GM12875 (cell line): Measurements from ENCODE around the gene TULP4.
"Not testable (repeated sequence)": the region's sequence is repeated elsewhere in the genome, so short reads cannot be mapped to it uniquely, and the experiment has no call there.

Experiments used
- H3K4me3 ChIP-seq: one replicate; pipeline ENCODE4 v1.5.1; 2011; ENCODE audit warnings: low read depth, low read length, control low read depth
- TF ChIP-seq, protein P1 (sequence below): IDR thresholded peaks from 2 replicates; pipeline ENCODE4 v1.5.1; 2011; ENCODE audit warnings: low read depth, mild to moderate bottlenecking, control low read depth, inconsistent platforms, low read length, moderate library complexity, borderline replicate concordance; ENCODE audit not compliant: insufficient read depth

Gene TULP4

DNA sequence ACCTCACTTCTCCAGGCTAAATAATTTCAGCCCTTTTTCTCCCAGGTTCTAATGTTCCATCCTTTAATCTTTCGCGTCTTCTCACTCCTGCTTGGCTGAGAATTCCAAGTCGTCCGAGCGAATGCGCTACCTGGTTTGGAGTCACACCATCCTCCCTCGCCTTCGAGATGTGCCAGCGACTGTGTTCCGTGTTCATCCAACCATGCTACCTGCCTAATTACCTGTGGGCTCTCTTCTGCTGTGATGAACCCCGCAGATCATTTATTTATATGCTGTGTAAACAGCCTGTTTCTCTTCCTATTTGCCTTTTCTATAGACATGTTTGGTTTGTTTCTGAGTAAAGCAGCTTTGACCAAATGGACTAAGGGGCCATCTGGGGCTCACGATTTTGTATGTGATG, 164.1 kb downstream of the TULP4 start:
- TF ChIP-seq, protein P1, sequence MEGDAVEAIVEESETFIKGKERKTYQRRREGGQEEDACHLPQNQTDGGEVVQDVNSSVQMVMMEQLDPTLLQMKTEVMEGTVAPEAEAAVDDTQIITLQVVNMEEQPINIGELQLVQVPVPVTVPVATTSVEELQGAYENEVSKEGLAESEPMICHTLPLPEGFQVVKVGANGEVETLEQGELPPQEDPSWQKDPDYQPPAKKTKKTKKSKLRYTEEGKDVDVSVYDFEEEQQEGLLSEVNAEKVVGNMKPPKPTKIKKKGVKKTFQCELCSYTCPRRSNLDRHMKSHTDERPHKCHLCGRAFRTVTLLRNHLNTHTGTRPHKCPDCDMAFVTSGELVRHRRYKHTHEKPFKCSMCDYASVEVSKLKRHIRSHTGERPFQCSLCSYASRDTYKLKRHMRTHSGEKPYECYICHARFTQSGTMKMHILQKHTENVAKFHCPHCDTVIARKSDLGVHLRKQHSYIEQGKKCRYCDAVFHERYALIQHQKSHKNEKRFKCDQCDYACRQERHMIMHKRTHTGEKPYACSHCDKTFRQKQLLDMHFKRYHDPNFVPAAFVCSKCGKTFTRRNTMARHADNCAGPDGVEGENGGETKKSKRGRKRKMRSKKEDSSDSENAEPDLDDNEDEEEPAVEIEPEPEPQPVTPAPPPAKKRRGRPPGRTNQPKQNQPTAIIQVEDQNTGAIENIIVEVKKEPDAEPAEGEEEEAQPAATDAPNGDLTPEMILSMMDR, result no peak

DNA sequence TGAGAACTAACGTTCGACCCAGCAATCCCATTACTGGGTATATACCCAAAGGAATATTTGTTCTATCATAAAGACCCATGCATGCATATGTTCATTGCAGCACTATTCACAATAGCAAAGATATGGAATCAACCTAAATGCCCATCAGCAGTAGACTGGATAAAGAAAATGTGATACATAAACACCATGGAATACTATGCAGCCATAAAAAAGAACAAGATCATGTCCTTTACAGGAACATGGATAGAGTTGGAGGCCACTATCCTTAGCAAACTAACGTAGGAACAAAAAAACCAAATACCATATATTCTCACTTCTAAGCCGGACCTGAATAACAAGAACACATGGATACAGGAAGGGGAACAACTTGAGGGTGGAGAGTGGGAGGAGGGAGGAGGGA, 165.5 kb downstream of the TULP4 start:
- H3K4me3 ChIP-seq, result not testable (repeated sequence)

More for the DNA sequence above, 164.1 kb downstream of the TULP4 start:
- H3K4me3 ChIP-seq, result no peak overlapping the region

DNA sequence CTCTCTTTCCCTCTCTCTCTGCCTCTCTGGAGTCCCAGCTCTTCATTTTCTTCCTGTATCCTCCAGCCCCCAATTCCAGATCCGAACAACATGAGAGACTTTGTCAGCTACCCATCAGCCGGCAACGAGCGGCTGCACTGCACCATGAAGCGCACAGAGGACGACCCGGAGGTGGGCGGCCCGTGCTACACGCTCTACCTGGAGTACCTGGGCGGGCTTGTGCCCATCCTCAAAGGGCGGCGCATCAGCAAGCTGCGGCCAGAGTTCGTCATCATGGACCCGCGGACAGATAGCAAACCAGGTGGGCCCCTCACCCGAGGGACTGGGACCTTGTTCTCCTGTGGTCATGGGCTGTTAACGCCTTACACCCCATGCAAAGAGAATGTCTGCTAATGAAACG, 168.7 kb downstream of the TULP4 start:
- TF ChIP-seq, protein P1, result no peak
- H3K4me3 ChIP-seq, result no peak overlapping the region

DNA sequence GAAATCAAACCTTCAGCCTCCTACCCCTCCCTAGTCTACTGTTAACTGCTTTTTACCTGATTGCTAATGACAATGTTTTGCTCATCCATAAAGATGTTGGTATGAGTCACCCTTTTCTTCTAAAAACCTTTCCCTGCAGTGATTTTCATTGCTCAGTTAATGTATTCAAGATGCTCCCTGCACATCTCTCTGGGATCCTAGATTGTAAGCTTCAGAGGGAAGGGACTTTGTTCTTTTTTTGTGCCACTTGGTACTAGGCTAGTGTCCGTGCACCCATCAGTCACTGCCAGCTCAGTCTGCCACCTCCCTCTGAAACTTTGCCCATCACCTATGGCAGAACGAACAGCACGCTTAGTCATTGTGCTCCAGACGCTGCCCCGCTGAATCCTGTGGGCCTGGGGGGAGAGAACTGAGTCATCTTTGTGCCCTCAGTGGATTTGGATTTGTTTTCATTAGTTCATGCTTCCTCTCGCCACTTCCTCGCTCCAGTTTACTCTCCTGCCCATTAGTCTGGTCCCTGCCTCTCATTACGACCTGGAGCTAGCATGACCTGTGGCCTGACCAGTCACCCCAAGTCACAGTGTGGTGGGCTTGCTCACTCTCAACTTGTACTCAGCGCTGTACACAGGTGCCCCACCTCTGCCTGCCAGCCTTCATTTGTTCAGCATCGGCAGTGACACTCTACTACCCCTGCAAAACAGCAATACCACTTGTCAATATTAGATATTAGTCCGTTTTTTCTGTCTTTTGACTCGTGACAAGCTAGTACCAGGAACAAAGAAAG, 169.6 kb downstream of the TULP4 start:
- H3K4me3 ChIP-seq, result no peak overlapping the region
- TF ChIP-seq, protein P1, result no peak

DNA sequence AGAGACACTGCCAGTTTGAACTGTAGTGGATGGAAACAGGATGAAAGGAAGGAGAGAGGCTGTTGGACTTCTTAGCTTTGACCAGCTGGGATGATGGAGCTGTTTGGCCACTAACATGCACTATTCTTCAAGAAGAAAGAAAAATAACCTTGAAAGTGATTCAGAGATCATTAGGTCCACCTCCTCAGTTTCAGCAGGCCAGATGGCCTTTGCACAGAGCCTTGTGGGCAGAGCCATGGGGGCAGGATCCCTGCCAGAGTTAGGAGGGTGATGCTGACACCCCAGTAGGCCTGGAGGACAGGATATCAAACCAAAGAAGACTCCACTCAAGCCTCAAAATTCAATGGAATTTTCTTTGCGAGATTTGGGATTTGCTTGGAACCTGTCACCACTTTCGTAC, 173.2 kb downstream of the TULP4 start:
- TF ChIP-seq, protein P1, result no peak
- H3K4me3 ChIP-seq, result no peak overlapping the region

DNA sequence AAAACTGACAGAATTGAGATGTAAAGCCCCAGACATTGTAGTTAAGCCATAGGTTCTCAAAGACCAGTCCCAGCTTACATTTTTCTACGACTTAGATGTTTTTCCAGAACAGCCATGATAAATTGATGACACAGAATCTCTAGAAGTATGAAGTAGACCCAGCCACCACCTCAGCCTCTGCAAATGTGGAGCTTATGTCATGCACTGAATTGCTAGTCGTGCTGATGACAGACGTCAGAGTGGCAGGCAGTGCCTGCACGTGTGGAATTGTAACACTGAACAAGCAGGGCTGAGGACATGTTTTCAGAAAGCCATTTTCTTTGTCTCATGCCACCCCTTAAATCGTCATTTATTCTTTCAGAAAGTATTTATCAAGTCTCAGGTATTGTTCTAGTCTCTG, 175.2 kb downstream of the TULP4 start:
- no peak overlapping the region for H3K4me3 ChIP-seq
- TF ChIP-seq, protein P1, result no peak

DNA sequence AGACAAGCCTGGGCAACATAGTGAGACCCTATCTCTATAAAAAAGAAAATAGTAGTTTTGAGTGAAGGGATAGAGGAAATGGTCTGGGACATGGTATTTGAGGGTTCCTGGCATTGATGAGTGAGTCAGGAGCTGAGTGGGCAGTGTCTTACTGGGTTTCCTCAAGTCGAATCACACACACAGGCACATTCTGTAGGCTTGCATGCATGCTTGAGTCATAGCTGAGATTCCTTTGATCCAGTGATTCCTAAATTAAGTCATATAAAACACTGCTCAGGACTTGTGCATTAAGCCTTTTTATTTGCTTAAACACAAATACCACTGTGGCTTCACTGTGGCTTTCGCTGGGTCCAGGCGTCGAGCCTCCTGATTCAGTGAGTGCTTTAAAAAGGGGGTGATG, 175.8 kb downstream of the TULP4 start:
- no peak overlapping the region for H3K4me3 ChIP-seq
- TF ChIP-seq, protein P1, result no peak
